Left ventricle myocardium superior (tissue), 1 donor: ENCODE data around the gene KSR2. TPM values are rescaled to one million over a fixed set of nuclear protein-coding genes. Genes with fewer than 3 reads are reported as not detected.
A peak's percentile ranks its signal among the peaks of the same experiment; 100 is the strongest.

Experiments used
- ATAC-seq: fragments of 200-7000 bp; cut with Tn5 transposase; one replicate; pipeline ENCODE4 v1.9.1; 2020; ENCODE audit warnings: mild to moderate bottlenecking, moderate library complexity
- DNase-seq: peaks from one replicate; pipeline ENCODE4 v3.0.0-alpha.2; 2020
- intact Hi-C: fragments of 100-400 bp; cut with micrococcal nuclease; formaldehyde crosslinking; loops from one replicate; pipeline ENCODE4 v1.11.0; 2022
- total RNA-seq: library from RNA; stranded (reverse); fragmentation: NEBNext Ultra II Directional; extraction: Animal tissue kit (Norgen Biotek cat#: 25700); gene quantifications from one replicate; pipeline ENCODE4 v1.2.1, GENCODE V29; 2021
- donor health status: DM: no; HTN: yes; CAD: no; lungs with severe emphysema.

KSR2 gene
- total RNA-seq, 1 donor from 2014 or later: not detected

DNA sequence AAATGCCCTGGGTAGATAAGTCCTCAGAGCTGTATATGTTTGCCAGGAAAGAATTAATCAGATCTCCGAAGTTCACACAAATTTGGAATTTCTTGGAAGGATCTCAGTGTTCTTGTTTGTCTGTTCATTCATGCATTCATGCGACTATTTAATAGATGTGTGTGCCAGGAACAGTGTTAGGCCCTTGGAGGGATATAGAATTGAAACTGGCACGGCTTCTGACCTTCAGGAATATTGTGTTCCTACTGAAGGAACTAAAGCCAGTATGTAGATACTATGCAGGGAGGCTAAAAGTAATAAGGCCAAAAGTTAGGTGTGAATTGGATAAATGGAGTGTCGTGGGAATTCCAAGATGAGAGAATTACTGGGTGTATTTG, 441.3 kb downstream of the KSR2 start:
- ATAC-seq: peak; percentile 42
- intact Hi-C loops: no loop called here

DNA sequence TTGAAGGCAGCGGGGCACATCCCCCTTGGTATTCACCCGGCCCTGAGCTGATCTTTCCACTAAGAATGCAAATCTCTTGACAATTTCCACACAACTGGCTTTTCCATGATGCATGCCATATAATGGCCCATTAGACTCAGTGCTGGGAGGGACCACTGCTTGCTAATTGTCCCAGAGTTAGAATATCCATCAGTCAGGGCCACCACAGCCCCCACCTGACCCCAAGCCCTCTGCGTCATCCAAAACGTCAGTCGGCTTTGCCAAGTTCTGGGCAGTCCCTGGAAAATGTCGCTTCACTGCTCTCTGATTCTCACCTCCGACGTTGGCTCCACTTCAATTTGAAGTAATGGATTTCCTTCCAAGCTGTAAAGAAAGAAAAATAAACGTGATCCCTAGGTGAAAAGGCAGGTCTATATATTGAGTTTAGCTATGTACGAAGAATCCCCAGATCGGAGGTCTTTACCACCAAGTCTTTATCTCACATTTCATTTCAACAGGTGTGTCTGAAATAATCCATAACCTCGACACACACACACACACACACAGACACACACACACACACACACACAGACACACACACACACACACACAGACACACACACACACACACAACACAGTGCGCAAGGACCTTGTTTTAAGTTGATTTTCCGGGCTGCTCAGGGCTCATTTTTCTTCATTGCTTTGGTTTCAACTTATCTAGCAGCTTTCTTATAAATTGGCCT, 441.9 kb downstream of the KSR2 start:
- DNase-seq: peak; percentile 37
- intact Hi-C loops: no loop called here
- ATAC-seq: peak; percentile 64

More for the DNA sequence above, 441.3 kb downstream of the KSR2 start:
- no peak for DNase-seq

DNA sequence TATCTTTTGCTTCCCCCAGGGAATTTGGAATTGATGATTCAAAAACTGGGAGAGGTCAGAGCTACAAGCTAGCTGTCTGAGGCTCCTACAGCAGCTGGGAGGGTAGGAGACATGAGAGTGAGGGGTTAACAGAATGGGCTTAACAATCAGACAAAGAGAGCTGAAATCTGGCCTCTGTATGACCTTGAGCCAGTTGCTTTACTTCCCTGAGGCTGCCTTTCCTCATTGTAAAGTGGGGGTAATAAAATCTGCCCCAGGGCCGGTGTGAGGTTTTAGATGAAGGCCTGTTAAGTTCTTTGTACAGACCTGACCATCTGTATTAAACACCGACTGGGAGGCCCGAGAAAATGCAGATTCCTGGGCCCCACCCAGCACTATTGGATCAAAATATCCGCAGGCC, 443.0 kb downstream of the KSR2 start:
- no peak for DNase-seq
- intact Hi-C loops: no loop called here
- no peak for ATAC-seq

DNA sequence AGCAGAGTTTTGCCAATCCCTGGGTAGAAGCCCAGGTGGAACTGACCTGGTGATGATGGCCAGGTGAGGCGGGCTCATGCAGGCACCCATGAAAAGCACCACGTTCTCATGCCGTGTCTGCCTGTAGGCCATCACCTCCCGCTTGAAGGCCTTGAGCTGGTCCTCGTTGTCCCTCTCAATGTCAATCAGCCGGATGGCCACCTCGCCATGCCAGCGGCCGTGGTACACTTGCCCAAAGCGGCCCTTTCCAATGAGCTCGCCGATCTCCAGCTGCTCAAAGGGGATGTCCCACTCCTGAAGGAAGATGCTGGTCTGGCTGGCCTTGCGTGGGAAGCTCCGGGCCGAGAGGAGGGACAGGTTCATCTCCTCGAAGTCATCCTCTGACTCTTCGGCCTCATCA, 444.0 kb downstream of the KSR2 start:
- intact Hi-C loops: no loop called here
- DNase-seq (no peak), ATAC-seq (no peak)

DNA sequence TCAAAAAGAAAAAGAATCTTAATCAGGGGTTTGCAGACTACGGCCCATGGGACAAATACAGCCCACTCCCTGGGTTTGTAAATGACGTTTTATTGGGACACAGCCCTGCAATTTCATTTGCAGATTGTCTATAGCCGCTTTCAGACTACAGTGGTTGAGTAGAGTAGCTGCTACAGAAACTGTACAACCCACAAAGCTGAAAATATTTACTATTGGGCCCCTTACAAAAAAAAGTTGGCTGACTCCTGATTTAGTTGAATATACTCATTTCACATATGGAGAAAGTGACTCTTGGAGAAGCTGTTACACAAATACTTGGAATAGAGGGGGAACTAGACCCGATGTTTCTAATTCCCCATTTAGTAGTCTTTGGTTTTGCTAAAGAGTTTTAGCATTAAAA, 444.8 kb downstream of the KSR2 start:
- ATAC-seq: no peak
- DNase-seq: no peak
- intact Hi-C loops: no loop called here

DNA sequence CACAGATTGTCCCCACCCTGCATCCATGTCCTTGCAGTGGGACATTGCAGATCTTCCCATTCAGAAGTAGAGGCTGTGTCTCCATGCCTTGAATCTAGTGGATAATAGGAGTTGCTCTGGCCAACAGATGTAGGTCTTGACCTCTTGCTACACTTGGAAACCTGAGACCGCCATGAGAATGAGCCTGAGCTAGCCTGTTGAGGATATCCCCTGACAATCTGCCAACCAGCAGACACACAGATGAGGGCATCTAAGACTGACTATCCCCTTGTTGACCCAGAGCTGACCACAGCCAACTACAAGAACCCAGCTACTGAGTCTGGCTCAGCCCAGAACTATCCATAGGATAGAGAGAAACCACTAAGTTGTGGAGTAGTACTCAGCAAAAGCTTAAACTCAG, 446.2 kb downstream of the KSR2 start:
- DNase-seq (no peak), ATAC-seq (no peak)
- intact Hi-C loops: no loop called here

DNA sequence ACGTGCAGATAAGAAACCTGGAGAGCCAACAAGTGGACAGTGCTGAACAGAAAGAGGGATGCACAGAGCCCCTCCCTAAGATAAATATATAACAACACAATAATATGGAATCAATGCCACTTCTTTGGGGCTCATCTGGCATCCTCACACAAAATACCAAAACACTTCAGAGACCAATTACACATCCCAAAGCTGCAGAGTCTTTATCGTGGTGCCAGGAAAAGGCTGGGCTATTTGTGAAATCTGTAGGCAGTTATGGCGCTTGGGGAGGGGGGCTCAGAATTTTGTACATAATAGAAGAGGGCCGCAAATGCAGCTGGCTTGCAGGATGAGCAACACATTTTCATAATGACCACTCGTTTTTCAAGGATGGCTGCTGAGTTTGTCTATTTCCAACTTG, 446.9 kb downstream of the KSR2 start:
- intact Hi-C loops: no loop called here
- ATAC-seq (no peak), DNase-seq (no peak)

DNA sequence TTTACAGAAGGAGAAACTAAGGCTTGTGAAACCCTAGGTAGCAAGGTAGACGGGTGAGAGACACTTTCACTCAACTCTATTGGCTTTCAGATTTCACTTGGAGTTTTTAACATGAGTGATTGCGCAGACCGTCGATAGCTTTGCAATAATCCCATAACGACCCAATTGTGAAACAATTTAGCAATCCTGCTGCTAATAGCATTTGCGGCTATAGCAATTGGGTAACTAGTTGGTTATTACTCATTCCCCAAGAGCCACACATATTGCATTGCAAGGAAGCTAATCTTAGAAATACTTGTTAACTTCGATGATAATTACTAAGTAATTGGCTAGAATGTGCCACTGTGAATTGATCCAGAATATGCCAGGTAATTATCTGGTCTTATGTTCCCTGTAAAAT, 447.4 kb downstream of the KSR2 start:
- intact Hi-C loops: no loop called here
- DNase-seq: no peak
- ATAC-seq: no peak

DNA sequence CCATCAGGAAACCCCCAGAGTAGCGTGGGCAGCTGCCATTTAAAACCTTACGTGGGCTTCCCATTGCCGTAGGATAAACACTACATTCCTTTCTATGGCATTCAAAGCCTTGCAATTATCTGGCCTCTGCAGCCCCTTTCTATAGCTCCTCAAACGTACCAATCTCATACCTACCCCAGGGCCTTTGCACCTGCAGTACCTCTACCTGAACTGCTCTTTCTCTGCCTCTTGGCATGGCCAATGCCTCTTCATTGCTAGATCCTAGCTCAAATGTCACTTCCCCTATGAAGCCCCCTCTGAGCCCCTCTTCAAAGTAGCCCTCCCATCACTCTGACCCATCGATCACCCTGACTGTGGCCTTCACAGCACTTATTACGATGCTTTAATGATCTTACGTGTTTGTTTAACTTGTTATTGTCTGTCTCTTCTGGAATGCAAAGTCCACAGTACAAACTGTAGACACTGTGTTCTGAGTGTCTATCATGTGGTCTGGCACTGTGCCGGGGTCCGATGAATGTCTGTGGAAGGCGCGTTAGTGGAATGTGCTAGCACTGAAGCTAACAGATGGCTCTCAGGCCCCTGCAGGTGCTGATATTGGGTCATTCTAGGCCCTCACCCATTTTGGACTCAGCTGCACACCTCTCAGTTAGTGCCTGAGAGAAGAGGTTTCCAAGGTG, 450.1 kb downstream of the KSR2 start:
- intact Hi-C loops: no loop called here
- peak; percentile 83 for ATAC-seq
- DNase-seq: peak; percentile 84

DNA sequence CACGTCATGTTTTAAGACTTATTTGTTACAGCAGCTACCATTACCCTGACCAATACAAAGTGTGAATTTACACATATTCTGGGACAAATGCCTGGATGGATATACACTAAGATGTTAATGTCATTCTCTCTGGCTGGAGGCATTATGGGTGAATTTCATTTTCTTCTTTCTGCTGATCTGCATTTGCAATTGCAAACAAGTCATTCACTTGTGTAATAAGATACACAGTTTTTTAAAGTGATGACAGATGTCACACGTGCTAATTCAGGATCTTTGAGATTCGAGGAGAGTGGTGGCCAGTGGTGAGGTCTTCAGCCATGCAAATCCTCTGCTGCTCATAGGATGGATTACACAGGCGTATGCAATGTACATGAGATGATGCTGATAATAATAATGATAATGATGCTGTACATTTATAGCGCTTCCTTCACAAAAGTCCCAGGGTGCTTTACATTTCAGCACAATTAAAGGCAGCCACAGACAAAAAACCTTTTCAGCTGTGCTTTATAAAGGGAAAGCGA, 451.5 kb downstream of the KSR2 start:
- DNase-seq: no peak
- intact Hi-C loops: no loop called here
- no peak for ATAC-seq

DNA sequence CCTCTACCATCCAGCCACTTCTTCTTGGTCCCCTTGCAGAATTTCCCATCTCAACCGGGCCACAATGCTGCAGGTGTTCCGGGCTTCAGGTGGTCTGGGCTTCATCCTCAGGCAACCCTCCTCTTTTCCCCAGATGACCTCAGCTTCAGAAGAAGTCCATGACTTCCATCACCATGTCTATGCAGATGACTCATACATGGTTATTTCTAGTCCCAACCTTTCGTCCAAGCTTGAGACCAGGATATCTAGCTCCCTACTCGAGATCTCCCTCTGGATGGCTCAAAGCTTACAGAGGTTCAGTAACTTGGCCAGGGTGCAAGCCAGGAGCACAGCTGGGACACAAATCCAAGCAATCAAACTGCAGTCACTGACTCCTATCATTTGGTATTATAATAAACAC, 452.8 kb downstream of the KSR2 start:
- ATAC-seq: no peak
- no peak for DNase-seq
- intact Hi-C loops: no loop called here

DNA sequence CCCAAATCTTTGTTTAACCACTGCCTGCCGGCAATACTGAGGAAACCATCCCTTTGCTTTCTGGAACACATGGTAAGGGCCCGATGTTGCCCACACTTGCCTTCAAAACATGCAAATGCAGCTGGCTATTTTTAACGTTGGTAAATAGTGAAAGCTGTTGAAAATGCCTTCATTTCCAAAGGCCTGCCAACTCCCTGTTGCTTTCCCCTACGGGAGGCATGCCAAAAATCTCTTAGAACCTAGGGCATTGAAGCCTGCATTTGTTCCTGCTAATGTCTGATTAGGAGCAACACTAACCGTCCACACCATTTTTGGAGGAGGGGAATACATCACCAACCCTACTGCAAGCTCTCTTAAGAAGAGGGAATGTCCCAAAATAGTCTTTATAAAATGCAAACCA, 454.8 kb downstream of the KSR2 start:
- ATAC-seq: peak; percentile 82
- intact Hi-C loops: no loop called here
- no peak for DNase-seq

DNA sequence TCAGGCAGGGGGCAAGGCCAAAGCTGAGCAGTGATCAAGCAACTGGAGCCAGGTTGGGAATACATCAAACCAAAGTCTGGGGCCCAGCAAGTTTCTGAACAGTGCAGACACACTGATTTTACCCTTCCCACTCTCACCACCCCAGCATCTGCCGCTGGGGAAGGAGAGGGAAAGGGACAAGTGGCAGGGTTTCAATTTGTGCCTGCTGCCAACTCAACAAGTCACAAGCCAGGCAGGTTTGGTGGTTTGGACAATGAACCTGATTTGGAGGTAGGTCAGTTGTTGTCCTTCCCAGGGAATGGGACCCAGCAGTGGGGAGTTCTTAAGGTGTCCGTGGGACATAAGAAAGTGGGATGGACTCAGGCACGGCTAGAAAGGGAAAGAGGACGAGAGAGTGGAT, 455.4 kb downstream of the KSR2 start:
- DNase-seq (no peak), ATAC-seq (peak; percentile 67)
- intact Hi-C loops: no loop called here

DNA sequence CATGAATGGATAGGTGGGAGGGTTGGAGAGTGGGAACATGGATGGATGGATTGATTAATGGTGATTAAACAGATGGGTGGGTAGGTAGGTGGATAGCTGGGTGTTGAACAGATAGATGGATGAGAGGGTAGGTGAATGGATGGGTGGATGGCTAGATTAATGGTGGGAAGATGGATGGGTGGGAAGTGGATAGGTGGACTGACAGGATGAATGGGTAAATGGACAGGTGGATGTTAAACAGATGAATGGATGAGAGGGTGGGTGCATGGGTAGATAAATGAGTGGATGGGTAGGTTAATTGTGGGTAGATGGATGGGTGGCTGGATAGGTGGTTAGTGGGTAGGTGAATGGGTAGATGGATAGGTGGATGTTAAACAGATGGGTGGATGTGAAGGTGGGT, 460.3 kb downstream of the KSR2 start:
- ATAC-seq (no peak), DNase-seq (no peak)
- intact Hi-C loops: no loop called here

DNA sequence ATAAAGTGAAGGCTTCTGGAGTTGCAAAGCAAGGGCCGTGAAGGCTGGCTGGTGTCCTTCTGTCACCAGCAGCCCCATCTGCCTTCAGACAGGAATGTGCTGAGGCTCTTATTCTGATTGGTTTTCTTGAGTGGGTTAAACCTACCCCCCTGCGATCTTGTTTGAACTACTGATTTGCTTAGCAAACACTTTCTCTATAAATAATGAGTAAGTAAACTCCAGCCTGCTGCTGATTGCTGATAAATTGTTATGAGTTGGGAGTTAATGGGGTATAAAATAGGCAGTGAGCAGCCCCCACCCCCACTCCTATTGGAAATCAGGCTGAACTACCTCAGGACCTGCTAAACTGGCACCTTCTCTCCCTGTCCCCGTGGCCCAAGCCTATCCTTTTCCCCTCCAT, 461.2 kb downstream of the KSR2 start:
- ATAC-seq (no peak), DNase-seq (no peak)
- intact Hi-C loops: no loop called here

DNA sequence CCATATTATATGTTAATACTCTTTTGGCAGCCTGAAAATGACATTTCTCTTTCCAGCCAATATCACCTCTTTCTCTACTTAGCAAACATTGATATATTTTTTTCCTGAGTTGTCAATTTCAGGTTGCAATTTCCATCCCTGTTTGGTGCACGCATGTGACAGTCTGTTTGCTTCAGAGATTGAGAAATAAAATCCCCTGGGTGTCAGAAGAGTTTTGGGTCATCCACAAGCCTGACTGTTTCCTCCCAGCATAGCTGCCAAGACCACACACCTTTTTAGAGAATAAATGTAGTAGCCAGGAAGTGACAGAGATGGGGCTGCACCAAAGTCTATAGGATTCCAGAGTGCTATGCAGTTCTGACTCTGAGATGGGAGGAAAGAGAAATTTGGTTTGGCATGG, 462.5 kb downstream of the KSR2 start:
- ATAC-seq: no peak
- no peak for DNase-seq
- intact Hi-C loops: no loop called here

DNA sequence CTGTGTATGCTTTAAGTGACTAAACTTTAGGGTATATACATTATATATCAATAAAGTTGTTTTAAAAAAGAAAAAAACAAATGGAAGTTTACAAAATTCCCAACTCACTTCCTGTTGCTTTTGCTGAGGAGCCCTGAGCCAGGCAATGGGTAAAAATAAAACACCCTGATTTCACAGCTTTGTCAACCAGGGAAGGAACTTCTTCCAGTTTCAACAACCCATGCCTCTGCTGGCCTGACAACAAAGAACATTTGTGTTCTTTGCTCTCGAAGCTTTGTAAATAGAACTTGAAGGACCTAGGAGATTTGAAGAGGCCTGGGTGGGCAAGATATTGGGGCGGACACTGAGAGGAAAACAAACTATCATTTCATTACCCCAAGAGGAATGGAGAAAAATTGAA, 466.2 kb downstream of the KSR2 start:
- ATAC-seq (peak; percentile 48), DNase-seq (no peak)

DNA sequence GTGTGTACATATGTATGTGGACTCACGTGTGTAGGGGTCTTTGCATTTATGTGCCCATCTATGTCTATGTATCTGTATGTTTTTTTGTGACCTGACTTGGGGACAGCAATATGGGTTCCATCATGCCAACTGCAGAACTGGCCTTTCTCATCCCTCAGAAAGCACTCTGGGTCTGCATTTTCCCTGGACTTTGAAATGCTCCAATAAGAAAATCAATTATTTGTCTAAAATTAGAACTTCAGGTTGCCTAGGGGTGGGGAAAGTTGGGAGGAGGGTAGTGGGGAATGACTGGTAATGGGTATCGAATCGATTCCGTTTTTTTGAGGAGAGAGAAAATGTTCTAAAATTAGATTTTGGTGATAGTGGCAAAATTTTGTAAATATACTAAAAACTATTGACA, 466.6 kb downstream of the KSR2 start:
- DNase-seq: no peak
- ATAC-seq: no peak
- intact Hi-C loops: no loop called here

More for the DNA sequence above, 466.2 kb downstream of the KSR2 start:
- intact Hi-C loops: no loop called here

DNA sequence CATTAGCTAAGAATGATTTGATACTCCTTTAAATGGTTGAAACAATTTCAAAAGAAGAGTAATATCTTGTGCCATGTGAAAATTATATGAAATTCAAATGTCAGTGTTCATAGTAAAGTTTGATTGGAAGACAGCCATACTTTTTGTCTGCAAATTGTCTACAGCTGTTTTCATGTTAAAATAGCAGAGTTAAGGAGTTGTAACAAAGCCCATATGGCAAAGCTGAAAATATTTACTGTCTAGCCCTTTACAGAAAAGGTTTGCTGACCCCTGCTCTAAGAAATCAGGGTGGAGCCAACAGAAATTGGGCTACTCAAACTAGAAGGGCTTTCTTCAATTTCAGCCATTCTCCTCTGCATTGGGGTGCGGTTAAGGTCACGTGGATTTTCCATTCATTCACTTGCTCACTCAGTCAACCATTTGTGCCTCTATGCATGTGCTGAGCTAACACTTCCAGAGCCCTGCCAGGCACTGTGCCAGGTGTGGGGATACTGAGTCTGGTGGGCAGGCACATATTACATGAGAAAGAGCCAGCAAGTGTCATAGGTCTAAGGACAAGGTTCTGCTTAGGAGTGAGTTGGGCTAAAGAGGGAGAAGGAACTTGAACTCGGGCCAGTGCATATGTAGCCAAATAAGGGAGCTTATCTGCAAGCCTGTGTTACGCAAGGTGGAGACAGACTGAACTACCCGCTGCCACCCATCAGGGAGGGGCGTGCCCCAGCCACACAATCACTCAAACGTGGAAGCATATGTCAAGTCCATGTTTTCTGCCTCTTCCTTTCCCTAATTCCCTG, 467.5 kb downstream of the KSR2 start:
- peak; percentile 69 for DNase-seq
- intact Hi-C loops: no loop called here
- peak; percentile 97 for ATAC-seq

DNA sequence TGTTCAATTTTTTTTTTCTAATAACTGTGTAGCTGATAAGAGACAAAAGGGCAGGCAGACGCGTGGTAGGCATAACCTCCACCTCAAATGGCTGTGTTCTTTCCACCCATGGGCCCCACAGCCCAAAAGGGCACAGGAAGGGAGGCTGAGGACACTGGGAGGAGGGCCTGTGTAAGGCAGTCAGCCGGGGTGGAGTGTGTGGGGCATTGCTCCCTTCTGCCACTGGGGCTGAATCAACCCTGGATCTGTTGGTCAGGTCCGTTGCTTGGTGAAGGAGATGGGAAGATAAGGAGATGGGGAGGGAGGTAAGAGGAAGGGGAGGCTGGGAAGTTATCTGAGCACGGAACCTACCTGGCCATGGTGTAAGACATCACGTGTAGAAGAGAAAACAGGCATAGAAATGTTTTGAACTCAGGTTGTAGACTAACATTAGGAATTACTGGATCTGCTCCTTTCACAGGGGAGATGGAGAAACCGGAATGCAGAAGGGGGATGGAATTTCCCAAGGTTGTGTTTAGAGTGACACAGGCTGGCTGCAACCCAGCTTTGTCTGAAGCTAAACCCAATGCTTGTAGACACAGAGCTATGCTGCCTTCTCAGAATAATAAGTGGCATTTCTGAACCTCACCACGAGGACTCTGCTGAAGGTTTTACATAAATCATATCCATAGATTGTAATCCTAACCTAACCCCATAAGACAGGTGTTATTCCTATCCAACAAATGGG, 468.9 kb downstream of the KSR2 start:
- intact Hi-C loops: no loop called here
- DNase-seq (no peak), ATAC-seq (no peak)
